Spleen (tissue), 11 donors: Measurements from ENCODE around the gene OTUB1. TPM values are rescaled to one million over a fixed set of nuclear protein-coding genes. Genes with fewer than 3 reads are reported as not detected.

Experiments used
- DNase-seq: peaks from one replicate; pipeline ENCODE4 v3.0.0-alpha.2; 2020
- H3K27ac ChIP-seq, 8 donors: fragments of 200-600 bp; sonication (generic) in 7 of 8; 1 replicate in 4 of 8; 2 replicates in 4 of 8; pipeline versions ENCODE4 v1.5.0 to v1.8.0; 2016 to 2021; ENCODE audit warnings: inconsistent platforms in 4 of 8, mild to moderate bottlenecking in 4 of 8, moderate library complexity in 1 of 8
- H3K27me3 ChIP-seq, 7 donors: fragments of 200-600 bp; sonication (generic) in 6 of 7; replicated peaks in 1 of 7; 1 replicate in 4 of 7; 2 replicates in 3 of 7; pipeline versions ENCODE4 v1.5.0 to v1.8.0; 2016 to 2021; ENCODE audit warnings: inconsistent platforms in 3 of 7, mild to moderate bottlenecking in 1 of 7
- H3K36me3 ChIP-seq, 6 donors: fragments of 200-600 bp; sonication (generic) in 5 of 6; 1 replicate in 4 of 6; 2 replicates in 2 of 6; pipeline versions ENCODE4 v1.5.0 to v1.8.0; 2016 to 2021; ENCODE audit warnings: inconsistent platforms in 2 of 6
- H3K4me1 ChIP-seq, 6 donors: fragments of 200-600 bp; sonication (generic) in 5 of 6; 1 replicate in 3 of 6; 2 replicates in 3 of 6; pipeline versions ENCODE4 v1.5.0 to v1.8.0; 2016 to 2021; ENCODE audit warnings: inconsistent platforms in 3 of 6
- H3K4me3 ChIP-seq, 8 donors: fragments of 200-600 bp; sonication (generic) in 7 of 8; 1 replicate in 4 of 8; 2 replicates in 4 of 8; pipeline versions ENCODE4 v1.5.0 to v1.8.0; 2016 to 2021; ENCODE audit warnings: inconsistent platforms in 4 of 8, mild to moderate bottlenecking in 4 of 8, moderate library complexity in 2 of 8
- H3K9me3 ChIP-seq, 8 donors: fragments of 200-600 bp; sonication (generic) in 7 of 8; 1 replicate in 4 of 8; 2 replicates in 4 of 8; pipeline versions ENCODE4 v1.5.0 to v1.8.0; 2016 to 2021; ENCODE audit warnings: inconsistent platforms in 4 of 8
- POLR2A ChIP-seq, 3 donors: fragments of 450-650 bp; IDR thresholded peaks; one replicate each; pipeline ENCODE4 v1.5.1; 2017; ENCODE audit warnings: antibody characterized with exemption in 3 of 3, mild to moderate bottlenecking in 1 of 3
- POLR2AphosphoS5 ChIP-seq, 3 donors: sonication (generic); formaldehyde crosslinking; IDR thresholded peaks; one replicate each; pipeline ENCODE4 v1.5.1; 2017; ENCODE audit warnings: antibody characterized with exemption in 3 of 3
- WGBS, 5 donors: extraction: QIAGEN DNeasy Blood & Tissue Kit in 3 of 5; methylation state at CpG; one replicate each; pipeline versions ENCODE4 v1.1.5 to v1.1.7; 2013 to 2018; 5-methylcytosine and 5-hydroxymethylcytosine counted together
- intact Hi-C: fragments of 100-400 bp; cut with DNase I; formaldehyde crosslinking; loops from one replicate; pipeline ENCODE4 v1.15.0; 2023; ENCODE audit warnings: low total_unique reads
- polyA plus RNA-seq, 3 donors: library from polyadenylated mRNA; stranded (reverse); fragments of 200-250 nt; gene quantifications; one replicate each; pipeline ENCODE4 v1.2.1, GENCODE V29; 2013
- total RNA-seq, 7 donors: library from RNA; depleted of rRNA in 3 of 7; stranded (reverse); fragments of >200 nt in 3 of 7; fragmentation: NEBNext Ultra II Directional in 4 of 7; extraction: Animal tissue kit (Norgen Biotek cat#: 25700) in 4 of 7; gene quantifications; one replicate each; pipeline versions ENCODE4 v1.1.0 to v1.2.1, GENCODE V29; 2016 to 2021
- TF ChIP-seq, protein P1 (sequence below), 11 experiments: fragments of 200-600 bp in 7 of 11; fragments of 450-650 bp in 4 of 11; sonication (generic) in 4 of 11; IDR thresholded peaks in 8 of 11; conservative IDR thresholded peaks in 3 of 11; 1 replicate in 7 of 11; 2 replicates in 4 of 11; pipeline versions ENCODE4 v1.4.0 to v1.8.0; 2016 to 2021; ENCODE audit warnings: antibody characterized with exemption in 11 of 11, inconsistent platforms in 4 of 11, mild to moderate bottlenecking in 1 of 11
- donor health status: healthy with polysubstance abuse.
- donor health status: DM: no; HTN: no; CAD: no; lungs with moderate emphysema.
- donor health status: DM: no; HTN: no; CAD: no.
- donor health status: Bipolar disorder and iron deficiency.
- donor health status: healthy.
- donor health status: DM: no; HTN: no; CAD: no.
- donor health status: DM: yes; HTN: yes; CAD: no.

Gene OTUB1
- total and polyA plus RNA-seq, 10 donors = 56.1 to 89.7 (median 63.5) TPM

GRCh38 chr11:64022125-64022784, 36.0 kb downstream of the OTUB1 start:
- no peak for DNase-seq
- Histone ChIP-seq H3K27ac (no peak overlapping the region), H3K4me1 (peaks cover 0 to 9% (median 4%) of the 10 kb centered on the region in 6 donors), H3K9me3 (no peaks in the 10 kb centered on the region), H3K36me3 (no peaks in the 10 kb centered on the region), H3K4me3 (no peak overlapping the region), H3K27me3 (peaks cover 0 to 6% (median 0%) of the 10 kb centered on the region in 7 donors)
- WGBS, 5 donors = 83 to 88% (median 87%) methylated on average over 12 to 14 of the region's 14 CpGs
- intact Hi-C loops = no loop called here
- no peak for TF ChIP-seq POLR2AphosphoS5 (IDR thresholded peaks at IDR 0.05)
- no peak for TF ChIP-seq POLR2A (IDR thresholded peaks at IDR 0.05)
- TF ChIP-seq, protein P1, sequence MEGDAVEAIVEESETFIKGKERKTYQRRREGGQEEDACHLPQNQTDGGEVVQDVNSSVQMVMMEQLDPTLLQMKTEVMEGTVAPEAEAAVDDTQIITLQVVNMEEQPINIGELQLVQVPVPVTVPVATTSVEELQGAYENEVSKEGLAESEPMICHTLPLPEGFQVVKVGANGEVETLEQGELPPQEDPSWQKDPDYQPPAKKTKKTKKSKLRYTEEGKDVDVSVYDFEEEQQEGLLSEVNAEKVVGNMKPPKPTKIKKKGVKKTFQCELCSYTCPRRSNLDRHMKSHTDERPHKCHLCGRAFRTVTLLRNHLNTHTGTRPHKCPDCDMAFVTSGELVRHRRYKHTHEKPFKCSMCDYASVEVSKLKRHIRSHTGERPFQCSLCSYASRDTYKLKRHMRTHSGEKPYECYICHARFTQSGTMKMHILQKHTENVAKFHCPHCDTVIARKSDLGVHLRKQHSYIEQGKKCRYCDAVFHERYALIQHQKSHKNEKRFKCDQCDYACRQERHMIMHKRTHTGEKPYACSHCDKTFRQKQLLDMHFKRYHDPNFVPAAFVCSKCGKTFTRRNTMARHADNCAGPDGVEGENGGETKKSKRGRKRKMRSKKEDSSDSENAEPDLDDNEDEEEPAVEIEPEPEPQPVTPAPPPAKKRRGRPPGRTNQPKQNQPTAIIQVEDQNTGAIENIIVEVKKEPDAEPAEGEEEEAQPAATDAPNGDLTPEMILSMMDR (IDR thresholded peaks at IDR 0.05 in 8 of 11, conservative IDR thresholded peaks at IDR 0.05 in 3 of 11) = no peak

- no peak overlapping the region for H3K27ac ChIP-seq
- H3K36me3 ChIP-seq = no peaks in the 10 kb centered on the region
- no peaks in the 10 kb centered on the region for H3K9me3 ChIP-seq
- intact Hi-C loops = no loop called here
- H3K4me3 ChIP-seq = no peak overlapping the region
- no peak for TF ChIP-seq POLR2A (IDR thresholded peaks at IDR 0.05)
- no peak for TF ChIP-seq POLR2AphosphoS5 (IDR thresholded peaks at IDR 0.05)
- TF ChIP-seq, protein P1 (IDR thresholded peaks at IDR 0.05 in 8 of 11, conservative IDR thresholded peaks at IDR 0.05 in 3 of 11) = no peak
- WGBS, 5 donors = 77 to 88% (median 82%) methylated on average over 19 to 20 of the region's 20 CpGs
- H3K27me3 ChIP-seq = peaks cover 0 to 23% (median 0%) of the 10 kb centered on the region in 7 donors
- no peak for DNase-seq
- peaks cover 4 to 26% (median 20%) of the 10 kb centered on the region in 6 donors for H3K4me1 ChIP-seq
Measured at GRCh38 chr11:64023712-64024710, 37.8 kb downstream of the OTUB1 start.

DNA sequence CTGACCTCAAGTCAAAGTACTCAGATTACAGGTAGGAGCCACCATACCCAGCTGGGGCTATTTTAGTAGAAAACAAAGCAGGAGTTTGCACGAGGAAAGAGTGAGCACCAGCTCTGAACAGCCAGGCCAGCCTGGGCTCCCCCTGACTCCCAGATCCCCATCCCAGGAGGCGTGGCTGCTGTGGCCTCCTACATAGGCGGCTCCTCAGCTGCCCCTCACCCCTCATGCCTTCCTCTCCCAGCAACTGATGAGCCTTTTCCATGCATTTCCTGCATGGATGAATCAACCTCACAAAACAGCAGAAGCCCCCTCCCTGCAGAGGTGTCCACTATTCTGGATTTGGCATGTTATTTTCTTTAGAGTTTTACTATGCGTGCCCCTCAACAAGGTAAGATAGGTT, 39.0 kb downstream of the OTUB1 start:
- Histone ChIP-seq H3K9me3 (no peaks in the 10 kb centered on the region), H3K27me3 (peaks cover 0 to 35% (median 0%) of the 10 kb centered on the region in 7 donors), H3K4me1 (peaks cover 4 to 31% (median 21%) of the 10 kb centered on the region in 6 donors), H3K4me3 (no peak overlapping the region), H3K36me3 (no peaks in the 10 kb centered on the region), H3K27ac (no peak overlapping the region)
- 74 to 94% (median 82%) methylated on average over 4 of the region's 4 CpGs for WGBS, 5 donors
- intact Hi-C loops = no loop called here
- DNase-seq = no peak
- TF ChIP-seq POLR2A (IDR thresholded peaks at IDR 0.05) (no peak), POLR2AphosphoS5 (IDR thresholded peaks at IDR 0.05) (no peak)
- TF ChIP-seq, protein P1 (IDR thresholded peaks at IDR 0.05 in 8 of 11, conservative IDR thresholded peaks at IDR 0.05 in 3 of 11) = no peak
